WTC11 (cell line): ENCODE results near the gene CDRT4. TPM values are rescaled to one million over a fixed set of nuclear protein-coding genes. Genes with fewer than 3 reads are reported as not detected.
"Not testable (repeated sequence)": the region's sequence is repeated elsewhere in the genome, so short reads cannot be mapped to it uniquely, and the experiment has no call there.

Source experiments
- ATAC-seq: fragments of 200-7000 bp; cut with Tn5 transposase; 2 replicates; pipeline ENCODE4 v1.10.0; 2021; ENCODE audit warnings: mild to moderate bottlenecking, moderate library complexity
- CTCF ChIA-PET: fragments of 300-600 bp; sonication (Branson Sonifier 250); formaldehyde crosslinking; loops from one replicate; lab custom pipeline; 2021; ENCODE audit warnings: antibody characterized with exemption; lab: Charles Lee
- POLR2A ChIA-PET: fragments of 350-600 bp; sonication (Branson Sonifier 250); formaldehyde crosslinking; loops from one replicate; lab custom pipeline; 2021; ENCODE audit warnings: antibody characterized with exemption; lab: Charles Lee
- DNase-seq: peaks from one replicate; pipeline ENCODE4 v3.0.0; 2021; ENCODE audit warnings: low spot score
- H3K27ac Mint-ChIP-seq: 2 replicates; pipeline ENCODE4 v1.8.0; 2021; ENCODE audit warnings: mixed read lengths
- H3K27me3 Mint-ChIP-seq: 2 replicates; pipeline ENCODE4 v1.8.0; 2021; ENCODE audit warnings: low read depth, mild to moderate bottlenecking, moderate library complexity, mixed read lengths
- H3K36me3 Mint-ChIP-seq: 2 replicates; pipeline ENCODE4 v1.8.0; 2021; ENCODE audit warnings: mixed read lengths
- H3K4me1 Mint-ChIP-seq: 2 replicates; pipeline ENCODE4 v1.8.0; 2022; ENCODE audit warnings: mixed read lengths
- H3K4me3 Mint-ChIP-seq: 2 replicates; pipeline ENCODE4 v1.8.0; 2021; ENCODE audit warnings: mild to moderate bottlenecking, moderate library complexity, mixed read lengths
- H3K9me3 Mint-ChIP-seq: 2 replicates; pipeline ENCODE4 v1.8.0; 2021; ENCODE audit warnings: mixed read lengths
- ATF1 ChIP-seq: sonication (generic); formaldehyde crosslinking; IDR thresholded peaks from 2 replicates; pipeline ENCODE4 v1.8.1; 2023; ENCODE audit warnings: mild to moderate bottlenecking, moderate library complexity, missing genetic modification reagents
- ESRRA ChIP-seq: sonication (generic); formaldehyde crosslinking; IDR thresholded peaks from 2 replicates; pipeline ENCODE4 v1.8.1; 2022; ENCODE audit warnings: mild to moderate bottlenecking, missing genetic modification reagents, borderline replicate concordance
- GTF2I ChIP-seq: fragments of 250-450 bp; sonication (Bioruptor Pico); conservative IDR thresholded peaks from 2 replicates; pipeline ENCODE4 v1.4.0; 2021; ENCODE audit warnings: mild to moderate bottlenecking
- HMGA2 ChIP-seq: fragments of 250-450 bp; sonication (Bioruptor Pico); IDR thresholded peaks from 2 replicates; pipeline ENCODE4 v1.4.0; 2021; ENCODE audit warnings: mild to moderate bottlenecking, moderate library complexity
- OVOL2 ChIP-seq: fragments of 250-450 bp; sonication (Bioruptor Pico); IDR thresholded peaks from 2 replicates; pipeline ENCODE4 v1.9.0; 2021; ENCODE audit warnings: mild to moderate bottlenecking, borderline replicate concordance
- PRRX2 ChIP-seq: fragments of 250-450 bp; sonication (Bioruptor Pico); IDR thresholded peaks from 2 replicates; pipeline ENCODE4 v1.8.0; 2021; ENCODE audit warnings: mild to moderate bottlenecking
- SMAD3 ChIP-seq: sonication (generic); formaldehyde crosslinking; IDR thresholded peaks from 2 replicates; pipeline ENCODE4 v1.8.0; 2022; ENCODE audit warnings: missing genetic modification reagents, mild to moderate bottlenecking, borderline replicate concordance
- ZNF317 ChIP-seq: sonication (generic); formaldehyde crosslinking; IDR thresholded peaks from 2 replicates; pipeline ENCODE4 v1.8.1; 2023; ENCODE audit warnings: low read depth, mild to moderate bottlenecking, moderate library complexity, missing genetic modification reagents, borderline replicate concordance
- ZNF423 ChIP-seq: fragments of 250-450 bp; sonication (Bioruptor Pico); IDR thresholded peaks from 2 replicates; pipeline ENCODE4 v2.1.2; 2022; ENCODE audit warnings: mild to moderate bottlenecking, moderate library complexity
- total RNA-seq: library from RNA; stranded (reverse); gene quantifications from 3 replicates; pipeline ENCODE4 v1.2.3, GENCODE V29; 2021
- TF ChIP-seq, protein P1 (sequence below): fragments of 250-450 bp; sonication (Bioruptor Pico); IDR thresholded peaks from 2 replicates; pipeline ENCODE4 v2.1.2; 2022; ENCODE audit warnings: mild to moderate bottlenecking, moderate library complexity
- TF ChIP-seq, protein P2 (sequence below): sonication (generic); formaldehyde crosslinking; IDR thresholded peaks from 2 replicates; pipeline ENCODE4 v1.8.1; 2022; ENCODE audit warnings: mild to moderate bottlenecking, missing genetic modification reagents, moderate library complexity, borderline replicate concordance
- TF ChIP-seq, protein P3 (sequence below): sonication (generic); formaldehyde crosslinking; conservative IDR thresholded peaks from 2 replicates; pipeline ENCODE4 v1.8.1; 2022; ENCODE audit warnings: mild to moderate bottlenecking, missing genetic modification reagents
- TF ChIP-seq, protein P4 (sequence below): fragments of 250-450 bp; sonication (Bioruptor Pico); IDR thresholded peaks from 2 replicates; pipeline ENCODE4 v1.8.0; 2021; ENCODE audit warnings: mild to moderate bottlenecking
- TF ChIP-seq, protein P5 (sequence below): sonication (generic); formaldehyde crosslinking; IDR thresholded peaks from 2 replicates; pipeline ENCODE4 v1.8.1; 2022; ENCODE audit warnings: mild to moderate bottlenecking, moderate library complexity, missing genetic modification reagents
- TF ChIP-seq, protein P6 (sequence below): sonication (generic); formaldehyde crosslinking; IDR thresholded peaks from 2 replicates; pipeline ENCODE4 v1.8.1; 2023; ENCODE audit warnings: mild to moderate bottlenecking, missing genetic modification reagents, moderate library complexity
- TF ChIP-seq, protein P7 (sequence below): sonication (generic); formaldehyde crosslinking; IDR thresholded peaks from 2 replicates; pipeline ENCODE4 v1.8.0; 2022; ENCODE audit warnings: mild to moderate bottlenecking, missing genetic modification reagents
- TF ChIP-seq, protein P8 (sequence below): fragments of 250-450 bp; sonication (Bioruptor Pico); IDR thresholded peaks from 2 replicates; pipeline ENCODE4 v1.9.0; 2021; ENCODE audit warnings: mild to moderate bottlenecking
- TF ChIP-seq, protein P9 (sequence below): sonication (generic); formaldehyde crosslinking; IDR thresholded peaks from 2 replicates; pipeline ENCODE4 v1.8.1; 2023; ENCODE audit warnings: mild to moderate bottlenecking, missing genetic modification reagents, moderate library complexity

The CDRT4 gene
- total RNA-seq, 1 experiment from 2014 or later: 4.9 TPM

DNA sequence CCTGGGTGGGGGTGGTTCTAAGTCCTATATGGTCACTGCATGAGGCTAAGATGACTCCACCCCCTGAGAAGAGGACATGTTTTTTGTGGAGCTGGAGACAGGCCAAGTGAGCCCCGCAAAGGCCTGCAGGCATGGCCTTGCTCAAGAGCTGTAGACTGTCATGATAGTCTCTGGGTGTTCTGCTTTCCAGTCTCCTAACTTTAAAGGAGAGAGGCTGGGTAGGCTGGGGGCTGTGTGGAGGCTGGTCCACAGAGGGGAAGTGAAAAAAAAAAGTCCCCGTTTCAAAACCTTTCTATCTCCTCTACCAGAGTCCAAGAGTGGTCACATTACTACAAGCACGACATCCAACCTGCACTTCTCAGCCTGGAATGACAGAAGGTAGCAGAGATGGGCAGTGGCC is 27.1 kb downstream of the CDRT4 start:
- H3K27ac Mint-ChIP-seq: no peak overlapping the region
- peaks cover 12% of the 10 kb centered on the region for H3K9me3 Mint-ChIP-seq
- TF ChIP-seq HMGA2 (CRISPR knock-in tag) (no peak), SMAD3 (no peak)
- TF ChIP-seq, protein P1, sequence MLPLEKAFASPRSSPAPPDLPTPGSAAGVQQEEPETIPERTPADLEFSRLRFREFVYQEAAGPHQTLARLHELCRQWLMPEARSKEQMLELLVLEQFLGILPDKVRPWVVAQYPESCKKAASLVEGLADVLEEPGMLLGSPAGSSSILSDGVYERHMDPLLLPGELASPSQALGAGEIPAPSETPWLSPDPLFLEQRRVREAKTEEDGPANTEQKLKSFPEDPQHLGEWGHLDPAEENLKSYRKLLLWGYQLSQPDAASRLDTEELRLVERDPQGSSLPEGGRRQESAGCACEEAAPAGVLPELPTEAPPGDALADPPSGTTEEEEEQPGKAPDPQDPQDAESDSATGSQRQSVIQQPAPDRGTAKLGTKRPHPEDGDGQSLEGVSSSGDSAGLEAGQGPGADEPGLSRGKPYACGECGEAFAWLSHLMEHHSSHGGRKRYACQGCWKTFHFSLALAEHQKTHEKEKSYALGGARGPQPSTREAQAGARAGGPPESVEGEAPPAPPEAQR (CRISPR knock-in tag): no peak
- TF ChIP-seq, all 79 proteins: peak for 0
- no peaks in the 10 kb centered on the region for H3K4me1 Mint-ChIP-seq
- DNase-seq: no peak
- no peak for ATAC-seq
- ChIA-PET CTCF (interaction anchor here (1.3 kb wide), 1 partner anchor 63 kb away, joined by 3 read pairs; no protein-coding TSS in a partner anchor), POLR2A (no interaction called here)
- H3K4me3 Mint-ChIP-seq: no peak overlapping the region
- H3K27me3 Mint-ChIP-seq: no peaks in the 10 kb centered on the region
- H3K36me3 Mint-ChIP-seq: peaks cover 36% of the 10 kb centered on the region

DNA sequence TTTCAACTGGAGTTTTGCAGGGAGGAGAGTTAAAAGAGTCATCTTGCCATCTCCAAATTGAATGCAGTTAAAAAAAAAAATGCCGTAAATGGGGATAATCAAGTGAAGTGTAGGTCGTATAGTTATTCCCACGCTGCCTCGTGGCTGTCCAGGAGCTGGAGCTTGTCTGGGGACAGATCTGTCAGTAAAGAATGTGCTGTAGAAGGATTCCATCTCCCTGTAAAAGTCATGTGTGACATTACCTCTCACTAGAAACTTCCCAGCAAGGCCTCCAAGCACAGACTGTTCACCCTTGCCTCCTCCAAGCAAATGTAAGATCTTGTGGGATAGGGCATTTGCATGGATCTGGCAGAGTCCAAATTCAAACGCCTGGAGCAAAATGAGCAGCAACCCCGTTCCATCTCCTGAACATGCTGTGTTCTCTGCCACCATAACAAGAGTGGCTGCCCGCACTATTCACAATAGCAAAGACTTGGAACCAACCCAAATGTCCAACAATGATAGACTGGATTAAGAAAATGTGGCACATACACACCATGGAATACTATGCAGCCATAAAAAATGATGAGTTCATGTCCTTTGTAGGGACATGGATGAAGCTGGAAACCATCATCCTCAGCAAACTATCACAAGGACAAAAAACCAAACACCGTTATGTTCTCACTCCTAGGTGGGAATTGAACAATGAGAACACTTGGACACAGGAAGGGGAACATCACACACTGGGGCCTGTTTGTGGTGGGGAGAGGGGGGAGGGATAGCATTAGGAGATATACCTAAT is 28.0 kb downstream of the CDRT4 start:
- H3K9me3 Mint-ChIP-seq: peaks cover 12% of the 10 kb centered on the region
- H3K4me1 Mint-ChIP-seq, ATAC-seq, H3K4me3 Mint-ChIP-seq, POLR2A ChIA-PET, H3K27ac Mint-ChIP-seq, DNase-seq, H3K27me3 Mint-ChIP-seq: not testable (repeated sequence)
- CTCF ChIA-PET: interaction anchor here (3.5 kb wide), 1 partner anchor 63 kb away, joined by 29 read pairs; no protein-coding TSS in a partner anchor
- peaks cover 36% of the 10 kb centered on the region for H3K36me3 Mint-ChIP-seq

DNA sequence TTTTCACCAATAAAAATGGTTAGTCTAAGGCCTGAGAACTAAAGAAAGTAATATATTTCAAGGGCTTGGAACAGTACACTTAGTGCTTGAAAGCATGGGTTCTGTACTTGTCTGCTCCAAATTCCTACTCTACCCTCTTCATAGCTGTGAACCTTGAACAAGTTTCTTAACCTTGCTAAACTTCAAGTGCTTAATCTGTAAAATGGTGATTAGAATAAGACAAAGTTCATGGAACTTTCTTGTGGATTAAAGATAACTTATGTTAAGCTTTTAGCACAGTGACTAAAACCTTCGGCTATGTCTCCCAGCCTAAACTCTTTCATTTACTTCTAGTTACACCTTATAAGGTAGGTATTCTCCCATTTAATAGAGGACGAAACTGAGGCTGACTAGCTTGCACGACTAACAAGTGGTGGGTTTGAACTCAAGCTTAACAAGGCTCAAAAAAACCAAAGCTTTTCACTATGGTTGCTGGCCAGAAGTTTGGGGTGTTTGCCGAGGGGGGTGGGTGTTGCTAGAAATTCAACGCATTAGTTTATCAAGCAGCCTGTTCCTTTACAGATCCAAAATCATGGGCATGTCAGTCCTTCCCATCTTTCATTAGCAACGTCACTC is 28.8 kb downstream of the CDRT4 start:
- CTCF ChIA-PET: interaction anchor here (2.6 to 3.5 kb wide), 2 partner anchors 64 to 181 kb away, joined by 14 to 29 read pairs; no protein-coding TSS in a partner anchor
- POLR2A ChIA-PET: interaction anchor here (0.6 kb wide), 1 partner anchor 156 kb away, joined by 3 read pairs; no protein-coding TSS in a partner anchor
- DNase-seq (no peak), ATAC-seq (no peak)
- no peak overlapping the region for H3K4me3 Mint-ChIP-seq
- H3K27me3 Mint-ChIP-seq: no peaks in the 10 kb centered on the region
- no peak overlapping the region for H3K27ac Mint-ChIP-seq
- H3K9me3 Mint-ChIP-seq: peaks cover 12% of the 10 kb centered on the region
- H3K4me1 Mint-ChIP-seq: peaks cover 6% of the 10 kb centered on the region; the same call in 1 of the 2 replicates
- H3K36me3 Mint-ChIP-seq: peaks cover 36% of the 10 kb centered on the region
- TF ChIP-seq, protein P2, sequence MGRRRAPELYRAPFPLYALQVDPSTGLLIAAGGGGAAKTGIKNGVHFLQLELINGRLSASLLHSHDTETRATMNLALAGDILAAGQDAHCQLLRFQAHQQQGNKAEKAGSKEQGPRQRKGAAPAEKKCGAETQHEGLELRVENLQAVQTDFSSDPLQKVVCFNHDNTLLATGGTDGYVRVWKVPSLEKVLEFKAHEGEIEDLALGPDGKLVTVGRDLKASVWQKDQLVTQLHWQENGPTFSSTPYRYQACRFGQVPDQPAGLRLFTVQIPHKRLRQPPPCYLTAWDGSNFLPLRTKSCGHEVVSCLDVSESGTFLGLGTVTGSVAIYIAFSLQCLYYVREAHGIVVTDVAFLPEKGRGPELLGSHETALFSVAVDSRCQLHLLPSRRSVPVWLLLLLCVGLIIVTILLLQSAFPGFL (CRISPR knock-in tag): no peak
- TF ChIP-seq PRRX2 (CRISPR knock-in tag) (no peak), ATF1 (CRISPR knock-in tag) (no peak), OVOL2 (CRISPR knock-in tag) (no peak), ZNF317 (CRISPR knock-in tag) (no peak), ZNF423 (no peak), GTF2I (CRISPR knock-in tag) (no peak), ESRRA (CRISPR knock-in tag) (no peak)
- TF ChIP-seq, protein P3, sequence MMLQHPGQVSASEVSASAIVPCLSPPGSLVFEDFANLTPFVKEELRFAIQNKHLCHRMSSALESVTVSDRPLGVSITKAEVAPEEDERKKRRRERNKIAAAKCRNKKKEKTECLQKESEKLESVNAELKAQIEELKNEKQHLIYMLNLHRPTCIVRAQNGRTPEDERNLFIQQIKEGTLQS (CRISPR knock-in tag): no peak
- TF ChIP-seq, protein P4, sequence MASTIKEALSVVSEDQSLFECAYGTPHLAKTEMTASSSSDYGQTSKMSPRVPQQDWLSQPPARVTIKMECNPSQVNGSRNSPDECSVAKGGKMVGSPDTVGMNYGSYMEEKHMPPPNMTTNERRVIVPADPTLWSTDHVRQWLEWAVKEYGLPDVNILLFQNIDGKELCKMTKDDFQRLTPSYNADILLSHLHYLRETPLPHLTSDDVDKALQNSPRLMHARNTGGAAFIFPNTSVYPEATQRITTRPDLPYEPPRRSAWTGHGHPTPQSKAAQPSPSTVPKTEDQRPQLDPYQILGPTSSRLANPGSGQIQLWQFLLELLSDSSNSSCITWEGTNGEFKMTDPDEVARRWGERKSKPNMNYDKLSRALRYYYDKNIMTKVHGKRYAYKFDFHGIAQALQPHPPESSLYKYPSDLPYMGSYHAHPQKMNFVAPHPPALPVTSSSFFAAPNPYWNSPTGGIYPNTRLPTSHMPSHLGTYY (CRISPR knock-in tag): no peak
- TF ChIP-seq, protein P5, sequence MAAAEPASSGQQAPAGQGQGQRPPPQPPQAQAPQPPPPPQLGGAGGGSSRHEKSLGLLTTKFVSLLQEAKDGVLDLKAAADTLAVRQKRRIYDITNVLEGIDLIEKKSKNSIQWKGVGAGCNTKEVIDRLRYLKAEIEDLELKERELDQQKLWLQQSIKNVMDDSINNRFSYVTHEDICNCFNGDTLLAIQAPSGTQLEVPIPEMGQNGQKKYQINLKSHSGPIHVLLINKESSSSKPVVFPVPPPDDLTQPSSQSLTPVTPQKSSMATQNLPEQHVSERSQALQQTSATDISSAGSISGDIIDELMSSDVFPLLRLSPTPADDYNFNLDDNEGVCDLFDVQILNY (CRISPR knock-in tag): no peak
- TF ChIP-seq, protein P6, sequence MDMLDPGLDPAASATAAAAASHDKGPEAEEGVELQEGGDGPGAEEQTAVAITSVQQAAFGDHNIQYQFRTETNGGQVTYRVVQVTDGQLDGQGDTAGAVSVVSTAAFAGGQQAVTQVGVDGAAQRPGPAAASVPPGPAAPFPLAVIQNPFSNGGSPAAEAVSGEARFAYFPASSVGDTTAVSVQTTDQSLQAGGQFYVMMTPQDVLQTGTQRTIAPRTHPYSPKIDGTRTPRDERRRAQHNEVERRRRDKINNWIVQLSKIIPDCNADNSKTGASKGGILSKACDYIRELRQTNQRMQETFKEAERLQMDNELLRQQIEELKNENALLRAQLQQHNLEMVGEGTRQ (CRISPR knock-in tag): no peak
- TF ChIP-seq, protein P7, sequence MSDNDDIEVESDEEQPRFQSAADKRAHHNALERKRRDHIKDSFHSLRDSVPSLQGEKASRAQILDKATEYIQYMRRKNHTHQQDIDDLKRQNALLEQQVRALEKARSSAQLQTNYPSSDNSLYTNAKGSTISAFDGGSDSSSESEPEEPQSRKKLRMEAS (CRISPR knock-in tag): no peak
- TF ChIP-seq, protein P8, sequence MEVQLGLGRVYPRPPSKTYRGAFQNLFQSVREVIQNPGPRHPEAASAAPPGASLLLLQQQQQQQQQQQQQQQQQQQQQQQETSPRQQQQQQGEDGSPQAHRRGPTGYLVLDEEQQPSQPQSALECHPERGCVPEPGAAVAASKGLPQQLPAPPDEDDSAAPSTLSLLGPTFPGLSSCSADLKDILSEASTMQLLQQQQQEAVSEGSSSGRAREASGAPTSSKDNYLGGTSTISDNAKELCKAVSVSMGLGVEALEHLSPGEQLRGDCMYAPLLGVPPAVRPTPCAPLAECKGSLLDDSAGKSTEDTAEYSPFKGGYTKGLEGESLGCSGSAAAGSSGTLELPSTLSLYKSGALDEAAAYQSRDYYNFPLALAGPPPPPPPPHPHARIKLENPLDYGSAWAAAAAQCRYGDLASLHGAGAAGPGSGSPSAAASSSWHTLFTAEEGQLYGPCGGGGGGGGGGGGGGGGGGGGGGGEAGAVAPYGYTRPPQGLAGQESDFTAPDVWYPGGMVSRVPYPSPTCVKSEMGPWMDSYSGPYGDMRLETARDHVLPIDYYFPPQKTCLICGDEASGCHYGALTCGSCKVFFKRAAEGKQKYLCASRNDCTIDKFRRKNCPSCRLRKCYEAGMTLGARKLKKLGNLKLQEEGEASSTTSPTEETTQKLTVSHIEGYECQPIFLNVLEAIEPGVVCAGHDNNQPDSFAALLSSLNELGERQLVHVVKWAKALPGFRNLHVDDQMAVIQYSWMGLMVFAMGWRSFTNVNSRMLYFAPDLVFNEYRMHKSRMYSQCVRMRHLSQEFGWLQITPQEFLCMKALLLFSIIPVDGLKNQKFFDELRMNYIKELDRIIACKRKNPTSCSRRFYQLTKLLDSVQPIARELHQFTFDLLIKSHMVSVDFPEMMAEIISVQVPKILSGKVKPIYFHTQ (CRISPR knock-in tag): no peak
- TF ChIP-seq, protein P9, sequence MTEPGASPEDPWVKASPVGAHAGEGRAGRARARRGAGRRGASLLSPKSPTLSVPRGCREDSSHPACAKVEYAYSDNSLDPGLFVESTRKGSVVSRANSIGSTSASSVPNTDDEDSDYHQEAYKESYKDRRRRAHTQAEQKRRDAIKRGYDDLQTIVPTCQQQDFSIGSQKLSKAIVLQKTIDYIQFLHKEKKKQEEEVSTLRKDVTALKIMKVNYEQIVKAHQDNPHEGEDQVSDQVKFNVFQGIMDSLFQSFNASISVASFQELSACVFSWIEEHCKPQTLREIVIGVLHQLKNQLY (CRISPR knock-in tag): no peak
